C4-2B (cell line): Measurements from ENCODE around the gene MTHFS.

Experiments
- ZFX ChIP-seq: fragments of 450-650 bp; IDR thresholded peaks from 2 replicates; pipeline ENCODE4 v1.6.1; 2017
- TF ChIP-seq, protein P1 (sequence below): fragments of 450-650 bp; conservative IDR thresholded peaks from 2 replicates; pipeline ENCODE4 v1.5.1; 2017; ENCODE audit warnings: mild to moderate bottlenecking

DNA sequence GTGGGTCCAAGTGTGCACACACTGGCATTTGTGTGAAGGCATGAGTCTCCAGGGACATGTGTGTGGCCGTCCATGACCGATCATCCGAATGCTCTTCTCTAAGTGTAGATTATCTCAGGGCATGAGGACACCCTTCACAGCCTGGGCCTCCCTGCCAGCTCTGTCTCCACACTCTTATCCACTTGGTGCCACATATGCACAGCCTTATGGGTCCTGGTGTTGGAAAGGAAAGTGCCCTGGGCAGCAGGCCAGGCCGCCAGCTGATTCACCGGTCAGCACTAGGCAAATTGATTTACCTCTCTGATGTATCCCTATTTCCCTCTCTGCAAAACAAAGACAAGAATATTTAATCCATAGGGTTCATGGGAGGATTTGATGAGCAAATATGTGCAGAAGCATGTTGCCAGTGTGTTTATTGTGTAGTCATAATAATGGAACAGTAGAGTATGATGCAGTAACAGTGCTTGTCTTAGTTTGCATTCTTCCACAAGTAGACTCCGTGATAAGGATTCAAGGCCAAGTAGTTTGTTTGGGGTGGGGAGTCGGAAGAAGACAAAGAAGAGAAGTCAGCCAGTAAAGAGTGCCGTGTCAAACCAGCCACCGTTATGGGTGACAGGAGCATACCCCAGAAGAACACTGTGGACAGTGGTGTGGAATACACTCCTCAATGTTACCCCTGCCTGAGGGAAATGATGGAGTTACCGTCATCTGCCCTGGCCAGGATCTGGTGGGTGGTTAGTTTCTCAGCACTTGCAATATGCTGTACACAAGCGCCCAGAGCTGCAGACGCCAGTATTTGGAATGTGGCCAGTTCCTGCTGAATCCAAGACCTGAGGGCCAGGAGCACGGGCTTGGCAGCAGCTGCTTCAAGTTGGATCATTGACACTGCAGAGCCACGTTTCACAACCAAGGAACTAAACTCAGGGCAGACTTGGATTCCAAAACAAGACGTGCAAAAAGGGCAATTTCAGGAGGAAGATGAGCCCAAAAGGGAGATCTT, 85.1 kb downstream of the MTHFS start:
- TF ChIP-seq, protein P1, sequence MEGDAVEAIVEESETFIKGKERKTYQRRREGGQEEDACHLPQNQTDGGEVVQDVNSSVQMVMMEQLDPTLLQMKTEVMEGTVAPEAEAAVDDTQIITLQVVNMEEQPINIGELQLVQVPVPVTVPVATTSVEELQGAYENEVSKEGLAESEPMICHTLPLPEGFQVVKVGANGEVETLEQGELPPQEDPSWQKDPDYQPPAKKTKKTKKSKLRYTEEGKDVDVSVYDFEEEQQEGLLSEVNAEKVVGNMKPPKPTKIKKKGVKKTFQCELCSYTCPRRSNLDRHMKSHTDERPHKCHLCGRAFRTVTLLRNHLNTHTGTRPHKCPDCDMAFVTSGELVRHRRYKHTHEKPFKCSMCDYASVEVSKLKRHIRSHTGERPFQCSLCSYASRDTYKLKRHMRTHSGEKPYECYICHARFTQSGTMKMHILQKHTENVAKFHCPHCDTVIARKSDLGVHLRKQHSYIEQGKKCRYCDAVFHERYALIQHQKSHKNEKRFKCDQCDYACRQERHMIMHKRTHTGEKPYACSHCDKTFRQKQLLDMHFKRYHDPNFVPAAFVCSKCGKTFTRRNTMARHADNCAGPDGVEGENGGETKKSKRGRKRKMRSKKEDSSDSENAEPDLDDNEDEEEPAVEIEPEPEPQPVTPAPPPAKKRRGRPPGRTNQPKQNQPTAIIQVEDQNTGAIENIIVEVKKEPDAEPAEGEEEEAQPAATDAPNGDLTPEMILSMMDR: no peak
- TF ChIP-seq ZFX: no peak
